SK-N-MC (cell line): ENCODE results near the gene CFAP74.

Experiments
- DNase-seq: peaks from one replicate; pipeline ENCODE4 v3.0.0-alpha.2; 2011; ENCODE audit warnings: low read depth, low spot score
- H3K27ac ChIP-seq: fragments of 200-600 bp; sonication (generic); 2 replicates; pipeline ENCODE4 v1.5.1; 2016; ENCODE audit warnings: mixed run types
- H3K36me3 ChIP-seq: fragments of 200-600 bp; sonication (generic); 2 replicates; pipeline ENCODE4 v1.6.1; 2017; ENCODE audit warnings: antibody characterized with exemption, low read length, mixed read lengths; ENCODE audit not compliant: insufficient read depth
- H3K4me3 ChIP-seq: fragments of 200-600 bp; sonication (generic); 2 replicates; pipeline ENCODE4 v1.5.1; 2016
- H3K9ac ChIP-seq: fragments of 200-600 bp; sonication (generic); 2 replicates; pipeline ENCODE4 v1.8.0; 2017; ENCODE audit warnings: mixed run types, mixed read lengths; ENCODE audit not compliant: insufficient read length
- H3K9me3 ChIP-seq: fragments of 200-600 bp; sonication (generic); 2 replicates; pipeline ENCODE4 v1.6.1; 2017; ENCODE audit warnings: low read depth, mild to moderate bottlenecking, antibody characterized with exemption, low read length, moderate library complexity, mixed read lengths
- EZH2 ChIP-seq: fragments of 200-600 bp; sonication (generic); IDR thresholded peaks from one replicate; pipeline ENCODE4 v1.6.1; 2017; ENCODE audit warnings: antibody characterized with exemption
- FOXP2 ChIP-seq: optimal IDR thresholded peaks from 2 replicates; pipeline ENCODE3; 2011; ENCODE audit warnings: mild to moderate bottlenecking, moderate library complexity; ENCODE audit not compliant: insufficient read depth; ENCODE audit errors: extremely low read length, control extremely low read depth
- POLR2AphosphoS5 ChIP-seq: IDR thresholded peaks from 2 replicates; pipeline ENCODE4 v1.6.1; 2012; ENCODE audit warnings: mild to moderate bottlenecking, low read depth, low read length, borderline replicate concordance

The CFAP74 gene, protein sequence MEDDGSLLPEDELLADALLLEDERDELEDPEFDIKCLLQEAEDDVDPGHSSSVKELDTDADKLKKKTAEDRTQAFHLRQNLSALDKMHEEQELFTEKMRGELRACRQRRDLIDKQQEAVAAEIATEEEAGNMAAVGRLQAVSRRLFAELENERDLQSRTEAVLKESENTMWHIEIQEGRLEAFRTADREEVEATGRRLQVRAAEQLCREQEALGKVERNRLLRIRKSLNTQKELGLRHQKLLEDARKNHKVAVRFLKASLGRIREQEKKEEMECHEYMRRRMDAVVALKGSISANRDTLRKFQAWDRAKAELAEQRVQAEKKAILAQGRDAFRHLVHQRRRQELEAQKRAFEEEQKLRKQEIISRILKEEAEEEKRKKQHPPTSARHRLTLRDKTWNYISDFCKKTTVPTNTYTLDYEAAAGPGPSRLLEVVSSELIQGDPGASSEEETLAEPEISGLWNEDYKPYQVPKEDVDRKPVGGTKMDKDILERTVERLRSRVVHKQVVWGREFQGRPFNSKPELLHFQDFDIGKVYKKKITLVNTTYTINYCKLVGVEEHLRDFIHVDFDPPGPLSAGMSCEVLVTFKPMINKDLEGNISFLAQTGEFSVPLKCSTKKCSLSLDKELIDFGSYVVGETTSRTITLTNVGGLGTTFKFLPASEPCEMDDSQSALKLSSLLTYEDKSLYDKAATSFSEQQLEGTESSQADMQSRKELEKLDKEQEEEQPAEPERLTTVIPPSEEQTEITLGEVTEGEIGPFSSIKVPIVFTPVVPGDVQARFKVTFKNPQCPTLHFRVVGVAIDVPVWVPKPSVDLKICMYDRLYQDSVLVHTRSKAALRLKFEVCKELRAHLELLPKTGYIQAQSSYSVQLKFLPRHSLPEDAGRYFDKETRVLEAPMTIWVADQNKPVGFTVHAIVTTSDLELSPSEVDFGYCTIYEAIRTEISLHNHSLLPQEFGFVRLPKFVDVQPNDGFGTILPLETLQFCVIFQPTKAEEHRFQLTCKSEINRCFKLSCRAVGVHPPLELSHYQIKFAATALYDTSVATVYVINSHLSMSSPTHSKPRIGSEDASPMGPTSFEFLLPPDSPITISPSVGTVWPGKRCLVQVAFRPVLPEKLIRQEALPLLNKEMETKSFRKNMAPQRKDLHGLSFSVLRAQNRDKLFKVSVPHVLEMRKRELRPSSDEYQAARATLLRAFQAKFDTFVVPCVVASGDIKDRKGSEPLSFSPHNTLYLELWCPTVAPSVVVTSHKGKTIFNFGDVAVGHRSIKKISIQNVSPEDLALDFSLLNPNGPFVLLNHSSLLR (N-terminal part only)

GRCh38 chr1:2003541-2004131 lies at the start of gene CFAP74:
TSS of gene CFAP74 (minus strand) at chr1:2003786. CDS start at chr1:1990956, 12,830 bp downstream.
- TF ChIP-seq POLR2AphosphoS5: no peak
- no peak for TF ChIP-seq EZH2
- TF ChIP-seq FOXP2: no peak
- no peak for DNase-seq
- Histone ChIP-seq H3K9ac (no peak within 1 kb of the TSS), H3K9me3 (no peaks in the 10 kb centered on the region), H3K36me3 (no peaks in the 10 kb centered on the region), H3K27ac (no peak within 1 kb of the TSS), H3K4me3 (no peak within 1 kb of the TSS)

- no peak overlapping the region for H3K27ac ChIP-seq
- no peak overlapping the region for H3K4me3 ChIP-seq
- H3K9ac ChIP-seq: no peak overlapping the region
- H3K36me3 ChIP-seq: no peaks in the 10 kb centered on the region
- no peaks in the 10 kb centered on the region for H3K9me3 ChIP-seq
- TF ChIP-seq FOXP2: no peak
- no peak for TF ChIP-seq EZH2
- TF ChIP-seq POLR2AphosphoS5: no peak
- no peak for DNase-seq
These were observed 49.6 kb upstream of the CFAP74 start for GRCh38 chr1:2053217-2053616.

GRCh38 chr1:2052756-2053155 lies 49.2 kb upstream of the CFAP74 start:
- H3K36me3 ChIP-seq: no peaks in the 10 kb centered on the region
- no peaks in the 10 kb centered on the region for H3K9me3 ChIP-seq
- DNase-seq: no peak
- H3K4me3 ChIP-seq: no peak overlapping the region
- no peak overlapping the region for H3K9ac ChIP-seq
- no peak overlapping the region for H3K27ac ChIP-seq
- TF ChIP-seq EZH2 (no peak), FOXP2 (no peak), POLR2AphosphoS5 (no peak)

DNA sequence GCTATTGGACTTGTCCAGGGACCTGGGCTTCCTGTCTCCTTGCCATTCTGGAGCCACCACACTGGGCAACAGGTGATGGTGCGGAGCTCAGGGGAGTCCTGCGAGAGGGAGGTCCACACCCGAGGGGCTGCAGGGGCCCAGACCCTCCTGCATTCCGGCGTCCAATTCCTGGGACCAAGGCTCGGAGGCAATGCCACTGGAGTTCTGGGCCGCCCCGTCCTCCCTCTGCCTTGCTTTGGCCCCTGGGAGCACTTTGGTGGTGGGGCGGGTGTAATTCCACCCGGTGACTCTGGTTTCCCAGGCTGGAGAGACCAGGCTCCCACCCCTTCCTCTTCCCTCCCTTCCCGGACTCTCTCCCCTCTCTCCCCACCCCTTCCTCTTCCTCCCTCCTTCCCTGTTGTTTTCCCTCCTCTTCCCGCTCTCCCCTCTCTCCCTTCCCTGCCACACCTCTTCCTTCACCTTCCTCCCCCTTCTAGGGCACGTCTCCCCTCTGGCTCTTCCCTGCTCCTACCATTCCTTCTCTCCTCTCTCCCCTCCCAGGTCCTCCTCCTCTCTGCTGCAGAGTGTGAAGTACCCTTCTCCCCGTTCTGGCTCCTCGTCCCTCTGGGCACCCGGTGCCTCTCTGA lies 48.6 kb upstream of the CFAP74 start:
- no peaks in the 10 kb centered on the region for H3K9me3 ChIP-seq
- no peaks in the 10 kb centered on the region for H3K36me3 ChIP-seq
- H3K4me3 ChIP-seq: no peak overlapping the region
- no peak overlapping the region for H3K9ac ChIP-seq
- H3K27ac ChIP-seq: no peak overlapping the region
- TF ChIP-seq POLR2AphosphoS5: no peak
- TF ChIP-seq EZH2: no peak
- no peak for TF ChIP-seq FOXP2
- no peak for DNase-seq

DNA sequence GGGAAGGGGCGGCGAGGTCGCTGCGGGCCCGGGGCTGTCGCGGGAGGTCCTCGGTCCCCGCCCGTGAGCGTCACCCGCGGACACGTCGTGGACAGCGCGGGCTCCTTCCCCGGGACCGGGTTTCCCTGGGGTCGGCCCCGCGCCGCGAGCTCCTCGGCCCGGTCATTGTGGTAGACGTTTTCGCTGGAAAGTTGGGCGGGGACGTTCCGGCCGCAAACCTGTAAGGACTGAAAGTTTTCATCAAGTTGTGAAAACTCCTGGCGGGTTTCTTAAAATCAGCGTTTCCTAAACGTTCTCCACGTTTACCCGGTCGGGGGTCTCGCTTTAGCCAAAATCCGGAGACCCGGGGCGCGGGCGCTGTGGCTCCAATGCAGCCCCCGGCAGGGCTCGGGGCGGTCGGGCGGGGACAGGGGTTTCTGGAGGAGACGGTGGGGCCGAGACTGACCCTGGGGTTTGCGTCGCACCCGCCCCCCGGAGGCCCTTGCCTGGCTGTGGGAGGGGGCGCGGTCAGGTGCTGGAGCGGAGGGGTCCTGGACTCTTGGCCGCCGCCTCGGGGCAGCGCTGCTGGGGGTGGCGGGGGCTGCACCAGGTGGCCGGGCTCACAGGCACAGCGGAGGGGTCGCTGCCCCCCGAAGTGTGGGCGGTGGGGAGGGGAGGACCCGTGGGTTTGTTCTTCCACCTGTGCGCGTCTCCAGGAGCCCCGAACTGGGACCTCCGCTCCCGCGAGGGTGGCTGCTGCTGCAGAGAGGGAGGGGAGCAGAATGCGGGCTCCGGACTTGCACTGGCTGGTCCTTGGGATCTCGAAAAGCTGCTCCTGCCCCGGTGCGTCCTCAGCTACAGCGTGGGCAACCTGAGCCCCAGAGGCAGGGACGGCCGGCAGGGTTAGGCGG lies 47.5 kb upstream of the CFAP74 start:
- Histone ChIP-seq H3K9ac (no peak overlapping the region), H3K27ac (no peak overlapping the region), H3K9me3 (no peaks in the 10 kb centered on the region), H3K4me3 (peak overlapping the region; percentile 58), H3K36me3 (no peaks in the 10 kb centered on the region)
- no peak for DNase-seq
- no peak for TF ChIP-seq FOXP2
- no peak for TF ChIP-seq EZH2
- TF ChIP-seq POLR2AphosphoS5: no peak

- no peak overlapping the region for H3K27ac ChIP-seq
- DNase-seq: no peak
- H3K4me3 ChIP-seq: peak overlapping the region; percentile 58
- no peaks in the 10 kb centered on the region for H3K36me3 ChIP-seq
- no peak overlapping the region for H3K9ac ChIP-seq
- TF ChIP-seq POLR2AphosphoS5: no peak
- no peak for TF ChIP-seq EZH2
- no peak for TF ChIP-seq FOXP2
- H3K9me3 ChIP-seq: no peaks in the 10 kb centered on the region
These were observed 46.8 kb upstream of the CFAP74 start for GRCh38 chr1:2050461-2050792.
